NT2/D1 (cell line): ENCODE data around the gene SMAD6.

Experiments used
- DNase-seq: peaks from one replicate; pipeline ENCODE4 v3.0.0-alpha.2; 2011; ENCODE audit warnings: low read depth, low spot score
- H3K27me3 ChIP-seq: 2 replicates; pipeline ENCODE4 v1.6.0; 2011; ENCODE audit warnings: mild to moderate bottlenecking; ENCODE audit not compliant: insufficient read length, insufficient read depth
- H3K36me3 ChIP-seq: 2 replicates; pipeline ENCODE4 v1.6.1; 2011; ENCODE audit warnings: mild to moderate bottlenecking, low read length, mixed read lengths; ENCODE audit not compliant: insufficient read depth, insufficient read length
- H3K4me1 ChIP-seq: 2 replicates; pipeline ENCODE4 v1.5.1; 2011; ENCODE audit not compliant: insufficient read depth, insufficient read length
- H3K4me3 ChIP-seq: 2 replicates; pipeline ENCODE4 v1.5.1; 2011; ENCODE audit warnings: low read depth; ENCODE audit not compliant: insufficient read length
- H3K9ac ChIP-seq: 2 replicates; pipeline ENCODE4 v1.6.0; 2011; ENCODE audit warnings: low read depth; ENCODE audit not compliant: insufficient read length
- H3K9me3 ChIP-seq: 2 replicates; pipeline ENCODE4 v1.5.1; 2011; ENCODE audit warnings: mild to moderate bottlenecking, low read length; ENCODE audit not compliant: insufficient read depth
- SUZ12 ChIP-seq: IDR thresholded peaks from 2 replicates; pipeline ENCODE4 v1.6.1; 2011; ENCODE audit not compliant: insufficient read length, insufficient read depth; ENCODE audit errors: extremely low read depth
- YY1 ChIP-seq: IDR thresholded peaks from 2 replicates; pipeline ENCODE4 v1.6.1; 2011; ENCODE audit not compliant: insufficient read length, insufficient read depth
- ZNF274 ChIP-seq: IDR thresholded peaks from 2 replicates; pipeline ENCODE4 v1.6.1; 2011; ENCODE audit warnings: mild to moderate bottlenecking, low read depth, low read length

Gene SMAD6

DNA sequence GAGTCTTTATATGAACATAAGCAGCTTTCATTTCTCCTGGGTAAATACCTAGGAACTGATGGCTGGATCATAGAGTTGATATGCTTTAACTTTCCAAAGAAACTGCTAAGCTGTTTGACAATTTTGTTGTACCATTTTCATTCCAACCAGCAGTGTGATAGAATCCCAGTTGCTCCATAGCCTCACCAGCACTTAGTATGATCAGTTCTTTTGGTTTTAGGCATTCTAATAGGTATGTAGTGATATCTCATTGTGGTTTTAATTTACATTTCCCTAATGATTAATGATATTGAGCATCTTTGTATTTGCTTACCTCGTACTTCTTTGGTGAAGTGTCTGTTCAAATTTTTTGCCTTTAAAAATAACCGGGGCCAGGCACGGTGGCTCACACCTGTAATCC is 38.4 kb upstream of the SMAD6 start:
- Histone ChIP-seq H3K9me3 (no peaks in the 10 kb centered on the region), H3K9ac (no peak overlapping the region), H3K4me1 (peaks cover 4% of the 10 kb centered on the region), H3K27me3 (no peaks in the 10 kb centered on the region), H3K36me3 (no peaks in the 10 kb centered on the region), H3K4me3 (no peak overlapping the region)
- TF ChIP-seq YY1: no peak
- no peak for TF ChIP-seq SUZ12
- no peak for TF ChIP-seq ZNF274
- no peak for DNase-seq

DNA sequence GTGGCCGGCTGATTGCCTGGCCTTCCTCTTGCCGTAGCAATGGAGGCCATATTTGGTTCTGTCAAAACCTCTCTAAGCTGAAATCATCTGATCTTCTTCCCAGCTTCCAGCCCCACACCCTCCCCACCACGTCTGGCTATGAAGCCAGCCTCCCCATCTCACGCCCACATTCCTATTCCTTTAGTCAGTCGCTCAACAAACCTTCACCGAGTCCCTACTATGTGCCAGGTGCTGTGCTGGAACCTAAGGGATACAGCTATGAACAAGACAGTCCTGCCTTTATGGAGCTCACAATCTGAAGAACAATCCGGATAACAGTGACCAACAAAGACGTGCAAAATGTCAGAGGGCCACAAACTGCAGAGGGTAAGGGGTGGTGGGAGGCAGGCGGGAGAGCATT is 31.9 kb upstream of the SMAD6 start:
- TF ChIP-seq SUZ12 (no peak), ZNF274 (no peak), YY1 (no peak)
- Histone ChIP-seq H3K36me3 (no peaks in the 10 kb centered on the region), H3K9ac (no peak overlapping the region), H3K27me3 (no peaks in the 10 kb centered on the region), H3K4me3 (no peak overlapping the region), H3K4me1 (peaks cover 10% of the 10 kb centered on the region), H3K9me3 (no peaks in the 10 kb centered on the region)
- no peak for DNase-seq

DNA sequence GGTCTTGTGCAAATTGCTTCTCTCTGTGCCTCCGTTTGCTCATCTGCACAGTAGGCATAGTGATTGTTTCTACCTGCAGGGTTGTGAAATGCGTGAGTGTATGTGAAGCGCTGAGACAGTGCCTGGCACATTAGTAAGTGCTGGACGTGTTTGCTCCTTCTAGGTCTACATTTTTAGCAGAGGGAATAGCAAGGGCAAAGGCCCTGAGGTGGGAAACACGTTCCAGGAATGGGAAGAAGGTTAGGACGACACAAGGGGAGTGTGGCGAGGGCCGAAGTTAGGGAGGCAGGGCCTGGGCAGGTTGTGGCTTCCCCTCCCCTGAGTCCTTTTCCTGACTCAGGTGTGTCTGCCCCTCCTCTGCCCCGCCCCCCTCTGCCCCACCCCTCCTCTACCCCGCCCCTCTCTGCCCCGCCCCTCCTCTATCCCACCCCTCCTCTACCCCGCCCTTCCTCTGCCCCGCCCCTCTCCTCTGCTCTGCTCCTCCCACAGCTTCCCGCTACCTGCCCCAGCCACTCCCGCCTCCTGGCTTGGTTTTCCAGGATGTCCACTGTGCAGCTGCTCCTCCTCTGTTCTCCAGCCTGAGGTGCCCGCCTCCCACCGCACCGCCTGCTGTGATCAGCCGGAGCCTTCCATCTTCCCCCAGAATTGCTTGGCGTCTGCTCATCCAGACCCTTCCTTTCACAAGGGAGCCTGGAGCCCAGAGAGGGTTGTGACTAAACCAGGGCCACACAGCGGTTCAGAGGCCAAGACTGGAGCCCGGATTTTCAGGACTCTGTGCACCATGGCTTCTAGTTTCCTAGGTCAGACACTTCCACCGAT is 31.1 kb upstream of the SMAD6 start:
- H3K4me3 ChIP-seq: no peak overlapping the region

DNA sequence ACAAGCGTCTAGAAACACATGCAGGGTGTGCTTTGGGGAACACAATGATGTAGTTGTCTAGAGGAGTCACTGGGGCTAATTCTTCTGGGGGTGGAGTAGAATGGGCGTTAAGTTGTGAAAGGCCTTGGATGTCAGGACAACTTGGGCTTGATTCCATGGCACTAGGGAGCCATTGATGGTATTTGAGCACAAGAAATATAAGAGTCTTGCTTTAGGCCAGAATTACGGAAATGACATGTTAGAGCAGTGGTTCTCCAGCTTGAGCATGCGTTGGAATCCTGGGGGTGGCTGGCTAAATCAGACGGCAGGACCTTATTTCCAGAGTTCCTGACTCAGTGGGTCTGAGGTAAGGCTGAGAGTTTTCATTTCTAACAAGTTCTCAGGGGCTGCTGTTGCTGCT is 29.2 kb upstream of the SMAD6 start:
- TF ChIP-seq ZNF274 (no peak), SUZ12 (no peak), YY1 (no peak)
- peak overlapping the region; percentile 65 for H3K9ac ChIP-seq
- no peaks in the 10 kb centered on the region for H3K27me3 ChIP-seq
- peaks cover 12% of the 10 kb centered on the region for H3K4me1 ChIP-seq
- H3K36me3 ChIP-seq: no peaks in the 10 kb centered on the region
- no peak for DNase-seq
- H3K4me3 ChIP-seq: no peak overlapping the region
- H3K9me3 ChIP-seq: no peaks in the 10 kb centered on the region

More for the DNA sequence above, 31.1 kb upstream of the SMAD6 start:
- TF ChIP-seq ZNF274 (no peak), YY1 (no peak), SUZ12 (no peak)
- Histone ChIP-seq H3K9ac (peak overlapping the region; percentile 26), H3K9me3 (no peaks in the 10 kb centered on the region), H3K36me3 (no peaks in the 10 kb centered on the region), H3K27me3 (no peaks in the 10 kb centered on the region), H3K4me1 (peaks cover 10% of the 10 kb centered on the region)
- DNase-seq: no peak

DNA sequence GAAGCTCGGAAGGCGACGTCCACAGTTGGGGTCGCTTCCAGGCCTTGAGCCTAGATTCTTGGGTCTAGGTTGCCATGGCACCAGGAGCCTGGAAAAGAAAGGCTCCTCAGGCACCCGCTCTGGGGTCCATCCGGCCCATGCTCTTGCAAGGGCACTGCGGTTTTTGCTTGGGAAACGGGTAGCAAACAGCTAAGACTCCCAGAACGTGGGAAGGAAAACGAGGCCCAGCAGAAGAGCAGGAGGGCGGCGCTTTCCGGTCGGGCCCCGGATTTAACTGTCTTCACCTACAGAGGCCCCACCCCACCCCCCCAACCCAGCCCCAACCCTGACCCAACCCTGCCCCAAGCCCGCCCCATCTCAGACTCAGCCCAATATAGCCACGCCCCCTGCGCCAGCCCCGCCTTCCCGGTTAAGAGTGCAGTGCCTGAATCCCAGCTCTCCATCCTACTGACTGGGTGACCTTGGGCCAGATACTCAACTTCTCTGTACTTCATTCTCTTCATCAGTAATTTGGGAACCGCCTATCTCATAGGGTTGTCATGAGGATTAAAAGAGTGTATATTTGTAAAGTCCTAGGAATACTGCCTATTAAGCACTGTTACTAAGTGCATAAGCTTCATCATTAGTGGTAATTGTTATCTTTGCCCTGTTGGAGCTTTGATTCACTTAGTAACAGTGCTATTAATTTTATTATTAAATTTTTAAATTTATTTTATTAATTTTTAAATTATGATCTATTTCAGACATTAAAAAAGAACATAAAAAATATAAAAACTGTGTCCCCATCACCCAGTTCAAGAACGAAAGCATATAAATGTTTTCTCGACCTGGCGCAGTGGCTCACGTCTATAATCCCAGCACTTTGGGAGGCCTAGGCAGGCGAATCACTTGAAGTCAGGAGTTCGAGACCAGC is 28.4 kb upstream of the SMAD6 start:
- H3K4me3 ChIP-seq: no peak overlapping the region
- no peak for TF ChIP-seq SUZ12
- TF ChIP-seq YY1: no peak
- TF ChIP-seq ZNF274: no peak
- DNase-seq: peak; percentile 80
- H3K4me1 ChIP-seq: peaks cover 14% of the 10 kb centered on the region
- H3K27me3 ChIP-seq: no peaks in the 10 kb centered on the region
- H3K9ac ChIP-seq: peak overlapping the region; percentile 65
- no peaks in the 10 kb centered on the region for H3K36me3 ChIP-seq
- H3K9me3 ChIP-seq: no peaks in the 10 kb centered on the region

DNA sequence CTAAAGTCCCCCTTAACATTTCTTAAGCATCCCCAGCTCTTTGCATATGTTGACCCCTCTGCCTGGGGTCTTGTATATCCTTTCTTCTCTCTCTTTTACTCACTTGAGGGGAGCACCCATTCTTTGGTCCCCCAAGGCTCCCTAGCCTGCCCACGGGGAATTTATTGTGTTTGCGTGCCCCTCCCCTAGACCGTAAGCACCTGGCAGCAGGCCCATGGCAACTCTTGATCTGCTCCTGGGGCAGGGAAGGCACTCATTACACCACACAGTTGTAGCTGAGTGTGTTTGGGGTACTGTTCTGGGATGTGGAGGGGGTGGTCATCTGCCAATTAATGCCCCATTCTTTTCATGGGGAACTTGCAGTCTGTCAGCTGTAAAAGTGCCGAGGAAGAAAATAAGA is 27.3 kb upstream of the SMAD6 start:
- H3K27me3 ChIP-seq: no peaks in the 10 kb centered on the region
- peaks cover 24% of the 10 kb centered on the region for H3K4me1 ChIP-seq
- DNase-seq: no peak
- H3K4me3 ChIP-seq: no peak overlapping the region
- TF ChIP-seq SUZ12: no peak
- no peak for TF ChIP-seq ZNF274
- TF ChIP-seq YY1: no peak
- no peak overlapping the region for H3K9ac ChIP-seq
- no peaks in the 10 kb centered on the region for H3K9me3 ChIP-seq
- no peaks in the 10 kb centered on the region for H3K36me3 ChIP-seq

DNA sequence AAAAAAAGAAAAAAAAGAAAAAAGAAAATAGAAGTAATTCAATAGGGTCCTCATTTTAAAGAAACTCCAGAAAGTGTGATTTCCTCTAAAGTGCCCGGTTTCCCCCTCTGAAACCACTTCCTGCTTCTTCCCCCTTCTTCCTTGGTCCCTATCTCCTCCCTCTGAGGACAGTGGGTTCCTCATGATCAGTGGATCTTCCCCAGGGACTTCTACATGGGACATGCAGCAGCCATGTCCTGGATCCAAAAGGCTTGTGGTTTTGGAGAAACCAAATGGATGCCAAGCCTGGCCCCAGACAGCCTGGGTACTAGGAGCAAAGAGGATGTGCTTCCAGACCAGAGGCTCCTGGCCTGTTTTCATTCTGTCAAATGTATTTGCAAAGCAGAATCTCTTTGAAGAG is 26.6 kb upstream of the SMAD6 start:
- Histone ChIP-seq H3K27me3 (no peaks in the 10 kb centered on the region), H3K9me3 (no peaks in the 10 kb centered on the region), H3K9ac (no peak overlapping the region), H3K4me3 (no peak overlapping the region), H3K36me3 (no peaks in the 10 kb centered on the region), H3K4me1 (peaks cover 27% of the 10 kb centered on the region)
- no peak for DNase-seq
- TF ChIP-seq SUZ12 (no peak), YY1 (no peak), ZNF274 (no peak)
